ENCODE data around the gene CASP10.

DNA sequence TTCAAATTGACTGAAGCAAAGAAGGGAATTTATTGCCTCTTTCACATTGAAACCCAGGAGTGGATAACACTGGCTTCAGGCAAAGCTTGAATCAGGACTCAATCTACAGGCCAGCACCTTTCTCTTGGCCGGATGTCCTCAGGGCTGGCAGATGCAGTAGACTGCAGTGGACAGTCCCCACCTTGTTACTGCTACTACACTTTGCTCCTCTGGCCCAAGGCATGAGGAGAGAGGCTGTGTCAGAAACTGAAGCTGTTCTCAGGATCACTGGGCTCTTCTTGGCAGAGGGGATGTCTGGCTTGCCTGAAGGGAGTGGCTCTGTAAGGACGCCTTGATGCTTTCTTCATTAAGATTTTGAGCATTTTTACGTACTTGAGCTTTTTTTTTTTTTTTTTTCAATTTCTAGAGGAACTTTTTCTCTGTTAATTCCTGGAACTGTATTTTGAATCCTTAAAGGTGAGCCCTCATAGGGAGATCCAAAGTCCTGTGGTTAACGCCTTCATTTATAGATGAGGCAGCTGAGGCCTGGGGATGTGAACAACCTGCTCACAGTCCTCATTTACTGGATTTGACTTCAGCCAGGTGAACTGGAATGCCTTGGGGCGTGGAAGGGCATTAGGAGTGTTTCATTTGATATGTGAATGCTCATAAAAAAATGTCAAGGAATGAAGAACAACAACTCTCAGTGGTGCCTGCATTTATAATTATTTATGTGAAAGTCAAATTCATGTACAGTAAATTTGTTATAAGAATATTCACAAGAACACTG is 36.6 kb downstream of the CASP10 start:
- TF ChIP-seq CTCF (conservative IDR thresholded peaks at IDR 0.05; ENCODE audit: low read depth, low read length) (no peak), EZH2 (IDR thresholded peaks at IDR 0.05; ENCODE audit: borderline replicate concordance, low read depth, low read length, poor library complexity, severe bottlenecking) (no peak)

Data from A673 (cell line).